NCI-H748 (cell line): ENCODE measurements around the gene VWA2.
"Not testable (repeated sequence)": the region's sequence is repeated elsewhere in the genome, so short reads cannot be mapped to it uniquely, and the experiment has no call there.

Experiments
- DNase-seq: peaks from one replicate; lab custom pipeline; 2025; ENCODE audit not compliant: unreplicated experiment; lab: John Stamatoyannopoulos, UW

Gene VWA2

DNA sequence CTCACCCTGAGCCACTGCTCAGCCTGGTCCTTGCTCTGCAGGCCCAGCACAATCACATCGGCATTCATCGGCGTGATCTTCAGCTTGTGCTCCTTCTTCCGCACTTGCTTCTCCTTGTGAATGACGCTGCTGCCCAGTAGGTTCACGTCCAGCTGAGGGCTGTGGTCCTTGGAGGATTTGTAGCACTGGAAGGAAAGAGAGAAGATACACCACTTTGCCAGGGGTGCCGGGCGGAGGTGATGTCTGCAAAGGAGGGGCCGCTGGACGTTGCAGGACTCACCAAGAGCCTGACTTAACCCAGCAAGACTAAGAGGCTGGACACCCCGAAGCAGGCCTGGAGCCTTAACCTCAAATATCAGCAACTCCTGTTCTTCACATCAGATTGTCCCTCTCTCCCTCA, 74.8 kb downstream of the VWA2 start:
- no peak for DNase-seq

DNA sequence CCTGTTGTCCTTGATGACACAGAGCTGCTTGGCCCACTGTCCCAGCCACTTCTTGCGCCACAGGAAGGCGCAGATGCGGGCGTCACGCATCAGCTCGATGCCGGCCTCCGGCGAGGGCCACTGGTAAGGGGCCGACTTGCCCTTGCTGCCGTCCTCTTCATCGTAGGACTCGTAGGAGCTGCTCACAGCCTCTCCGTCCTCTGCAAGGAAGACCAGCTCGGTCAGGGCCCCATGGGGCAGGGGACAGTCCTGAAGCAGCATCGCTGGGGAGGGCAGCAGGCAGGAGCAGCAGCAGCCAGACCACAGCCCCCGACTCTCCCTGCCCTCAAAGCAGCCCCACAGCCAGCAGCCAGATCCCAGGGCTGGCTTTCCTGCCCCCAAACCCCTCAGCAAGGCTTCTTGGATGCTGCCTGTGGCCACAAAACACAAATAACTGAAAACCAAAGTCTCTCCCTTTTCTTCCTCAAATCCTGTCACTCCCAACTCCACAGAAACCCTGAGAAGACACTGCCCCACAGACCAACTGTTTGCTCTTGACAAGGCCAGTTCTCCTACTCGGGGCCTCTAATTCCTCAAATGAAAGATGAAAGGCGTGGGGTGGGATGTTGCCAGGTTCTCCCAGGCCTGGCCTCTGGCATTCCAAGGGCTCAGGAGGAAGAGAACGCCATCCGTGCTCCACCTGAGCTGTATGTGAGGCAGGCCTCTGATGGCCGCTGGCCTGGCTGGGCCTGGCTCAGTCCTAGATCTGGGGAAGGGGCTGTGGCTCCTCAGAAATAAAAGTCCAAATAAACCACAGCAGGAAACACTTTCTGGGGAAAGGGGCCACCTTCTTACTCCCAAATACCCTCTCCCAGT, 76.7 kb downstream of the VWA2 start:
- no peak for DNase-seq

DNA sequence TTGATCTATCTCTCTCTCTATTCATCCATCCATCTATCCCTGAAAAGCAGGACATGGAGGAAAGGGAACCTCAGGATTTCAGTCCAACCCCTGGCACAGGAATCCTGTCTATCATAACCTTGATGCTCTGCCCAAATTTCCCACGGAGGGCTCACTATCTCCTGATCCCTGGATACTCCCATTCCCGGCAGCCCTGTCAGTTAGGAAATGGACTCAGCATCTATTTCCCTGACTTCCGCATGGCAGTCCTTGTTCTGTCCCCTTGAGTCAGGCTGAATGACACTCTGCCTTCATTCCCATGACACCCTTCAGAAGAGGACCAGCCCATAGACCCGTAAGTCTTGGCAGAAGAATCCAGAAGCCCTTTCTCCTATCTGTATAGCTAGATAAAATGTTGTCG, 77.7 kb downstream of the VWA2 start:
- no peak for DNase-seq

DNA sequence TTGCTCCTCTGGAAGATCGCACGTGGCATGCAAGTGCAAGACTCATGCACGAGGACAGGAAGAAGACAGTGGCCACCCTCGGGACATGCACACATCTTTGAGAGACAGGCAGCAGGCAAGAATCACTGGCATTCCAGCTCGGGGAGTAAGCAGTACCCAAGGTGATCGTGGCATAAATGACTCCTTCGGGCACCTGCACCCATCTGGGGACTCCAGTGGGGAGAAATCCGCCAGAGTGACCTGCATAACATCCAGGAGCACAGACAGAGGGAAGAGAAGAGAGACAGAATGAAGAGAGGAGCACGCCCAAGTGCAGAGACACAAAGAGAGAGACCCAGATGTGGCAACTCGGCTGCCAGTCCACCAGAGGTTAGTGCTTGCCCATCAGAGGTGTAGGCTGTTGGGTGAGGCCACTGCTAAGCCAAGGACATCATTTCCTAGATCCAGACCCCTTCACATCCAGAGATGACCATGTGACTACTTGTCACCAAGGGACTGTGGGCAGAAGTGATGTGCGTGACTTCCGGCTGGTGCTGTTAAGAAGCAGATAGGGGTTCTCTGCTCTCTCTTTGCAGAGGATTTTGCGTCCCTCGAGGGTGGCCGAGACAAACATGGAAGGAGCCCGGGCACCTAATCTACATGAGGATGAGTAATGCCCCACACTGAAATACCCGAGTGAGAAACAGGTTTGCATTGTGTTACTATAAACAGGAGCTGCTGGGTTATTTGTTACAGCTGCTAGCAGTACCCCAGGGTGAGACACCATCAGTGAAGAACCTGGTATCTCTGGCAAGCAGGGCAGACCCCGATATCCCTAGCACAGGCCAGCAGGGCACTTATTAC, 80.6 kb downstream of the VWA2 start:
- DNase-seq: no peak

DNA sequence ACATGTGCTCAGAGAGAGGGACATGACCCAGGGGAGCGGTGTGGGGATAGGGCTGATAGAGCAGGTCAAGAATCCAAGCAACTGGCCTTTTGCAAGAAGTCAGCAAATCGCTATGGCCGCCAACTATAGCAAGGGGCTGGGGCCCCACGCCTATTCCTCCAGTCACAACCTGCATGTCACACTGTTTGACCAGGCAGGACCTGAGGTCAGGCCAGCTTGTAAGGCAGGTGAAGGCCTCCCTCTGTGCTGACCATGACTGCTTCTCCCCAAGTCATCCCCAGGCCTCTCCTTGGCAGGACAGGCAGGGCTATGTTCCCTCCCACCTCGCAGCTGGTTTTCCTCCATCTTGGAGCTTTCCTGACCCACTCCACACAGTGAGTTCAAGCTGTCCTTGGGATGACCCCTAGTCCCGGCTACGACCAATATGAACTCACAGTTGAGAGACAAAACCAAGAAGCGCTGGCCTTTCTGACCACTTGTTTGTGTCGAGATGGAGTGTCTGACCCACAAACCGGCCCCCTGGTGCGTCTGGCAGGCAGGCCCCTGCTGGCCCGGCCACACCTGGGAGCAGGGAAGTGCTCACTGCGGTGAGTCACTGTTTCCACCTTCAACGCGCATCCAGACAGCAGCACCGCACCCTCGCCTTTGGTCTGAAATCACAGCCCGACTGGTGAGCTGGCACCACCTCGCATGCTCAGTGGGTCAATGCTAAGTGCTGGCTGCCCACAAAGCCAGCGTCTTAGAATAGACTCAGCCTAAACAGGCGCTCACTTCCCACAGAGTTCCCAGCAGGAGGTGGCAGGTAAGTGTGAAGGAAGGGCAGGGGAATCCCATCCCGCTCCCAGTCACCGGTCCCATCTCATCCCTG, 81.4 kb downstream of the VWA2 start:
- no peak for DNase-seq

DNA sequence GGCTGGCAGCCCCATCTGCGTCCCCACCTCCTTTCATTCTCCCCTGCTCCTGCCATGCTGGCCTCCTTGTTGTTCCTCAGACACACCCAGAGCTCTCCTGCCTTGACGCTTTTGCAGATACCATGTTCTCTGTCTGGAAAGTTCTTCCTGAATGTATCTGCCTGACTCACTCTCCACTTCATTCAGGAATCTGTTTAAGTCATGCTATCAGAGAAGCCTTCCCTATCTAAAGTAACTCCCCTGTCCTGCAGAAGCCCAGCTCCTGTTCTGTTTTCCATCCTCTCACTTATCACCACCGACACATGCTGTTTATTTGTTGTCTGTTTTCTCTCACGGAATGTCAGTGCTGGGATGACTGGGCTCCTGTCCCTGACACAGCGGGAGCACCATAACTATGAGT, 83.3 kb downstream of the VWA2 start:
- DNase-seq: no peak

DNA sequence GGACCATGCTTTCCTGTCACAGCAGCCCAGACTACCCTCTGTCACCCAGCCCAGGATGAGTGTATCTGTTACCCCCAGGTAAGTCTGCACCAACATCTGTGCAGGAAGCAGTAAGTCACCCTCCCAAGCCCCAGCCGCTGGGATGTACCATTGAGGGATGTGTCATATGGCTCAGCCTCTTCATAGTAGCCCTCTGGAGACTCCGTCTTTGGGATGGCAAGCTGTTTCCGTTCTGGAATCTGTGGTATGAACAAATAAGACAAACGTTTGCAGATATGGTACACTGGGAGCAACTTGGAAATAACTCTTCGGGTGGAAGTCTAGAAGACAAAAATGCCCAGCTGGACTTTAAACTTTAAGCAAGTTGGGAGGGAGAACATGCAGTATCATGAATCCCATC, 84.0 kb downstream of the VWA2 start:
- no peak for DNase-seq

DNA sequence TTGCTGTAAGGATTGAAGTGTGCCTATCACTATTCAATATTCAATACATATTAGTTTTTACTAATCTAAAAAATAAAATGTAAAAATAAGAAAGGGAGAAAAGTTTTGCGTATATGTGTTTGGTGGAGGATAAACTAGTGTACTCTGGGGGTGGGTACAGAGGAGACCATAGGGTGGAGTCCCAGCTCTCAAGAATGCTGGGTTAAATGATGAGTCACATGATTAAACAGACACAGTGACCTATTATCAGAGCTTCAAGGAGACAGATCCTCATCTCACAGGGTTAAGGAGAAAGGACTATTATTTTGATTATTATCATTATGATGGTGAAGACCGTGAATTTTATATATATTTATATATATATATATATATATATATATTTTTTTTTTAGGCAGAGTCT, 87.7 kb downstream of the VWA2 start:
- DNase-seq: no peak

DNA sequence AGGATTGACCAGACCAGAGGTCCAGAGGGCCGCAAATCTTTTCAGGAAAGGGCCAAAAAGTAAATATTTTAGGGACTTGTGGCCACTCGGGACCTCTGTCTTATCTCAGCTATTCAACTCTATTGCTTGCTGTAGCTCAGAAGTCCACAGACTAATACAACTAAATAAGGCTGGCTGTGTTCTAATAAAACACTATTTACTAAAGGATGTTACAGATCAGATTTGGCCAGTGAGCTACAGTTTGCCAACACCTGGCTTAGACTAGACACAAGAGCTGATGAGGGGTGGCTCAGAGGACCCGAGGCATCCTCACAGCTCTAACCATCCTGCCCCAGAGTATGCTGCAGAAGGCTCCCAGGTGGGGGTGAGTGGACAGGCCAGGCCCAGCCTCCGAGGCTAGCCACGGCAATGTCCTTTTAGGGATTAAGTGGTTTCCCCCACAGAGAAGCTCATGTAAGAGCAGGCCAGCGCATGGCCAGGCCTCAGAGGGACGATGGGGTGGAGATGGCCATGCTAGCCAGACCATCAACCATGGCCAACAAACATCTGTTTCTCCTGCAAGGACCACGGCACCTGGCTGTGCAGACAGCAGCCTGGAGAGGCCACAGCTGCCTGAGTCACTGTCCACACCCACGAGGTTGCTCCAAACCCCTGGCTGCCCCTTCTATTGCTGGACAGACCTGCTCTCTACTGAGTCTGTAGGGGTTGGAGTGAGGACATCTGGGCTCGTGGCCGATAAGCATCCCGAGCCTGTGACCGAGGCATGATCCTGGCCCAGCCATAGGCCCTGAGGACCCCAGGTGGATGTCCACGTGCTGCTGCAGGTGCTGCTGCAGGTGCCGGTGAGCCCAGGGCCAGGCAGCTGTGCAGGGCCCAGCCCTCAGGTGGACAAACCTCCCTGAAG, 88.7 kb downstream of the VWA2 start:
- no peak for DNase-seq

DNA sequence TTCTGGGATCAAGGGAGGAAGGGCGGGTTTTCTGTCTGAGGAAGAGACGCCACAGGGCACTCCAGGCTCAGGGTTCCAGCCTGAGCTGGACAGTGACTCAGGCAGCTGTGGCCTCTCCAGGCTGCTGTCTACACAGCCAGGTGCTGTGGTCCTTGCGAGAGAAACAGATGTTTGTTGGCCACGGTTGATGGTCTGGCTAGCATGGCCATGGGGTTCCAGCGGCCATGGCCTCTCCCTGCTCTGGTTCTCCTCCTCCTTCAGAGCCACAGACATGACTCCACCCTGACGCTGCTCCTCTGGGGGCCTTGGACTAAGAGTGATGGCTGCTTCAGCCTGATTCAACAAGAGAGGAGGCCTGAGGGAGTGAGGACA, 89.4 kb downstream of the VWA2 start:
- DNase-seq: no peak

DNA sequence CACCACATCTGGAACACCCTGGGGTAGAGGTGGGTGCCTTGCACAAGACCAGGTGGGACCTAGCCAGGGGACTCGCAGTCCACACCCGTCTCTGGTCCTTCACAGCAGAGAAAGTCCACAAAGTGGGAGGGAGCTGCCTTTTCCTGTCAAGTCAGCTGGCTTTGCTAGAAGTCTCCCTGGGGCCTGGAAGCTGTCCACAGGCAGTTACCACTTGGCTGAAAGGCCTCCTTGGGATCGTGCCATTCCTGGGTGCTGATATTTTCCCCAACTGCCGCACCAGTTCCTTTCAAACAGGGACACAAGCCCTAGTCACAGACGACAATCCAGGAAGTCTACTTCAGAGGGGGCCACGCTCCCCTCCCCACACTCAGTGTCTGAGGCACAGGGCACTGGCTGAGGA, 89.8 kb downstream of the VWA2 start:
- DNase-seq: no peak

DNA sequence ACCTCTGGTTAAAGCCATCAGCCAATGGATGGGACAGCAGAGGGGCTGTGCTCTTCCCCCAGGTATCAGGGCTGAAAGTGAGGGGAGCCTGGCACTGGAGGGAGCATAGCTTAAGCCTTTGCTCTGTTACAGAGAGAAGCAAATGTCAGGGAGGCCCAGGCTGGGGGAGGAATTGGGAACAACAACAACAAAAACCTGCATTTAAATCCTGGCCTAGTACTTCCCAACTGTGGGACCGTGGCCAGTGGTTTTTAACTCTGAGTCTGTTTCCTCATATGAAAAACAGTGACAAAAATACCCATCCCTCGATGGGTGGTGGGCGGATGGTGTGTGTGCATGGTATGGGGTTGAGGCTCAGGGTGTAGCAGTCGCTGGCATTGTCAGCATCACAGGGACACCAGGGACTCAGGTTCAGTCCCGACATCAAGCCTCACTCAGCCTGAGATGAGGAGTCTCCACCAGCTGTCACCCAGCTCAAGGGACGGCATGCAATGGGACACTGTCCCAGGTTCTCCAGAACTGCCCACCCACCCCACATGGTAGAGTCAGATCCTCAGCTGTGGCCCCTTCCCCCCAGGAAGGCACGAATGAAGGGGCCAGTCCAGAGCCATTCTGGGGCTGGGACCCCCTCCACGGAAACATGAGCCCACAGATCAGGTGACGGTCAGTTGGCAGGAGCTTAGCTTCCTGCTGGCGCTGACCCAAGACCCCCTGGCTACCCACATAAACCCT, 90.7 kb downstream of the VWA2 start:
- DNase-seq: no peak

DNA sequence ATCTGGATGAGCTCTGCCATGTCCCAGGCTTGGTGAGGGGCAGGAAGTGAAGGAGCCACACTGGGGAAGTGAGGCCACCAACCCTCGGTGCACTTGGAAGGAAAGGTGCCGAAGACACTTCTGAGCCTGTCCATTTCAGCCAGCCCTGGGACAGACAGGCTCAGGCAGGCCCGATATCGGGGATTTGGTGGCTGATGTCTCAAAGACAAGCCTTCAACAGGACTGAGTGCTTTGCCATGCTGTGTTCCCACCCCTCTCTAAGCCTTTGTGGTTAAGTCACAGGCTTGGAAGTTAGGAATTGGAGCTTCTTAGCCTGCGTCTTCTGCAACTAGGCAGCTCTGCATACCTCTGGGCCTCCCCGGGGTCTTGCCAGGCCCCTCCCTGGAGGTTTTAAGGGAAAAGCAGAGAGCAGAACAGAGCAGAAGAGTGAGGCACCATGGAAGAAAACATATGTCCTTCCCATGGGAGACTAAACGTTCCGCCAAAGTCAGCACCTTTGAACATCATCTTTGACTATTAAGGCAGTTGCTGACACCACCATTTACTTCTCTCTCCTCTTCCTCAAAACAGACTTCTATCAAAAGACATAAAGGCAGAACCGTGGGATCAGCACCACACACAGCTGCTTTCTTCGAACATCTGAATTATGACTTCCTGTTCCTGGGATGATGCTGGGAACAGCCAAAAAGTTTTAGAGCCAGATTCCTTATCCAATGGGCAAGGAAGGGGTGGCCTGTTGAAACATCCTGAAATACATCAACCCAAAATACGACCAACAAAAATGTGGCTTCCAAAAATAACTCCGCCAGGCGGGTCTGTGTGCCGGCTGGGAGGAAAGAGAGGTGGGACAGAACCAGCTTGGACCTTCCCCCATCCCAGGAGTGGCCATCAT, 93.5 kb downstream of the VWA2 start:
- no peak for DNase-seq

DNA sequence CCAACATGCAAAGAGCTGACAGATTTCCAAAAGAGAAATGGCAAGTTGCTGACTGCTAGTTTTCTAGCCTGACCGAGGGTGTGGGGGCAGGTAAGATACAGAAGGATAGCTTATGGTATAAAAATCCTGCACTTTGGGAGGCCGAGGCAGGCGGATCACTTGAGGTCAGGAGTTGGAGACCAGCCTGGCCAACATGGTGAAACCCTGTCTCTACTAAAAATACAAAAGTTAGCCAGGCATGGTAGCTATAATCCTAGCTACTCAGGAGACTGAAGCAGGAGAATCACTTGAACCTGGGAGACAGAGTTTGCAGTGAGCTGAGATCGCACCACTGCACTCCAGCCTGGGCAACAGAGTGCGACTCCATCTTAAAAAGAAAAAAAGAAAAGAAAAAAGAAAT, 94.4 kb downstream of the VWA2 start:
- DNase-seq: not testable (repeated sequence)

DNA sequence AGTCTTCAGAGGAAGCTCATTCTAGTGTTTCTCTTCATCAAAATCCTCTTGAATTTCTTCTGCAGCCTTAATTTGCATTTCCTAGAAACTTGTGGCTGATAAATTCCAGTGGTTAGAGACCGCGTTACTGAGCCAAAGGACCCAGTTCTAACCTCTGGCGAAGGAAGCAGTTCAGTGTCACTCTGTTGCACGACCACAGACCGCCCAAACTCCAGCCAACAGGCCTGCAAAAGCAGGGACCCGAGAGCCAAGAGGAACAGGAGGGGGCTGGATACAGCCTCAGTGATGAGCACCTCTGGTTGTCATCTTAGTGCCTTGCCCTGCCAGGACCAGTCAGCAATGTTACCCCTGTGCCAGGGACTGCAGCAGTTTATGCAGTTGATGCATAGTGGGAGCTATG, 95.2 kb downstream of the VWA2 start:
- no peak for DNase-seq

DNA sequence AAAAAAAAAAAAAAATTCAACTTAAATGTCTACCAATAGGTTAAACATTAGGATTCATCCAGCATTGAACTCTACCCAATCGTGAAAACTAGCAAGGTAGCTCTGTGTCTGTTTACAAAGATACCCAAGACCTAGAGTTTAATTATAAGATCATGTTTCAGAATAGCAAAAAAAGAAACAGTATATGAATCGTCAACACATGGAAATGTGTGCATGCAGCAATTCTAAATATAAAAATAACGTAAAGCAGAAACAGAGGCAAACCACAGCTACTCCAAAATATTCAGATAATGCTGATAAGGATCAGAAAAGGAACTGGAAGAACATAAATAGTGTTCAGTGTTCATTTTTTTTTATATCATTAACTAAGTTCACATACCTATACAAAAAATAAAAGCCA, 96.6 kb downstream of the VWA2 start:
- no peak for DNase-seq

DNA sequence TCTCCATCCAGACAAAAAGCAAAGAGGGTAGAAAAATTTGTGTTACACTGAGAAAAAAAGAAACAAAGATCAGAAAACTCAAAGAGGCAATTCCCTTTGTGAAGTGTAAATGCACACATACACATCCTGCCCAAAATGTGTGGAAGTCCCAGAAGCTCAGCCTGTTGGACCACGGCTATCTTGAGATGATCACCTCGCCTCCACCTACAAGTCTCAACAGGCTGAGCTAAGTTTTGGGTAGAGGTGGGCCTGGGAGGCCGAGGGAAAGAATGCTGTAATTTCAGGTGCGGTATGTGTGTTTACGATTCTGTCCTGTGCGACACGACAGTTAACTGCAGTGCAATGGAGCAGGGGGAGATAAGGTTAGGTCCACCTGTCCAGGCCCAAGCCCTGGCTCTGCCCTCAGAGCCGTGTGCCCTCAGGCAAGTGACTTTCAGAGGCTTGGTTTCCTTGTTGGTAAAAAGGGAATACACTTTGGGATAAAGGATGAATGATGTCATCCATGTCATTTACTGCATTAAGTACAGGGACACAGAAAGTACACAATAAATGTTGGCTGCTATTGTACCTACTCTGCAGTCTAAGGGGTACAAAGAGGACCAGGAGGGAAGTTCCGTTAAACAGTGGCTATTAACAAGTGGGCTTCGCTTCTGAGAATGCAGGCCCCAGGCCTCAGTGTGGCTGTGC, 97.9 kb downstream of the VWA2 start:
- DNase-seq: no peak
